HG03095 (cell line): ENCODE data around the gene TEF.

Source experiments
- ATAC-seq: cut with Tn5 transposase; IDR thresholded peaks from one replicate; pipeline ENCODE4 v1.9.1; 2021; ENCODE audit warnings: moderate library complexity; ENCODE audit not compliant: unreplicated experiment

TEF gene

DNA sequence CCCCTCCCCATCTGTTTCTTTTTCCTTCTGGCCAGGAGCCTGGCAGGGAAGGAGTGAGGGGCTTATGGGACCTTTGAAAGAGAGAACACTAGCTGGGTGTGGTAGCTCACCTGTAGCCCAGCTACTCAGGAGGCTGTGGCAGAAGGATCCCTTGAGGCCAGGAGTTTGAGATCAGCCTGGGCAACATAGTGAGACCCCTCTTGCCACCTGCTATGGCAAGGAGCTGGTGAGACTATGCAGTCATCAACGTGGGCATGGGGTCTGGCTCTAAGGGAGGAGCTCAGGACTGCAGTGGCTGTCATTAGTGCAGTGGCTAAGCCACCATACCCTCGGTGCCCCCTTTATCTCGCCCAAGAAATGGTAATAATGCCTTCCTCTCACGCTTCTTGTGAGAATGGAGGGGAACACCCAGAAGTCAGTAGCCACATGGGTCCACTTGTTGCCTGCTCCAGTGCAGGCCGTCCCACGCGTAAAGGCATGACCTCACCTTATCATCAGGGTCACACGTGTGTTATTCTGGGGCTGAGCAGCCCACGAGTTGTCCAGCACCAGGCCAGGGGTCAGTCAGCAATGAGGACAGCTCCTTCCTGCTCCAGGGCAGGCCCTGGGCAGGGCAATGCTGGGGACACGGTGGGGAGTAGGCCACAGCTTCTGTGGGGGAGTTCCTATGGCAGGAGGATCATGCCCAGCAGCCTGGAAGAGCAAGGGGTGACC, 27.7 kb upstream of the TEF start:
- no peak for ATAC-seq

DNA sequence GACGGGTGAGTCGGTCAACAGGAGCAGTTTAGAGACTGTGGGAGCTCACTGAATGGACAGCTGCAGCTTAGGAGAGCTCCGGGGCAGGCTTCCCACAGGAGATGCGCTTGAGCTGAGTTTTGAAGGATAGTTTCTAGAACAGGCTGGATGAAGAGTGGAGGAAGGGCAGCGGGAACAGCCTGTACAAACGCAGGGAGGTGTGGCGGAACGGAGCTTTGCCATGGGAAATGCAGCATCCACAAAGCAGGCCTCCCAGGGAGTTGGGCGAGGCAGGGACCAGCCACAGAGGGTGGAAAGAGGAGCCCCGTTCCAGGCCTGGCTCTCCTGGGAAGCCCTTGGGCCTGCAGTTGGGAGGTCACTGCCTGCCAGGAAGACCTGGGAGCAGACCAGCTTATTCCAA, 26.8 kb upstream of the TEF start:
- ATAC-seq: no peak

DNA sequence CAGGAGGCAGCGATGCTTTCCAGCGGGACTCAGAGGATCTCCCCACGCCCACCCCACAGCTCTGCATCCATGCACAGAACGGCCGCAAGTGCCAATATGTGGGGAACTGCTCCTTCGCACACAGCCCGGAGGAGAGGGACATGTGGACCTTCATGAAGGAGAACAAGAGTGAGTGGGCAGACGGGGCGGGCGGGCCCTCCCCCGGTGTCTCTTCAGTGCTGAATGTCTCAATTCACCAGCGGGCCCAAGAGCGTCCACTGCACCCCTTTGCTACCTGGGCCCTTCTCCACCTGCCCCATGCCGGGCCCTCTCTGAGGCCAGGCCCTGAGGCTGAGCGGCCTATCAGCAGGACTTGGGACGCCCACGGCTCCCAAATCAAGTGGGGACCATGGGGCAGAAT, 25.8 kb upstream of the TEF start:
- ATAC-seq: no peak

DNA sequence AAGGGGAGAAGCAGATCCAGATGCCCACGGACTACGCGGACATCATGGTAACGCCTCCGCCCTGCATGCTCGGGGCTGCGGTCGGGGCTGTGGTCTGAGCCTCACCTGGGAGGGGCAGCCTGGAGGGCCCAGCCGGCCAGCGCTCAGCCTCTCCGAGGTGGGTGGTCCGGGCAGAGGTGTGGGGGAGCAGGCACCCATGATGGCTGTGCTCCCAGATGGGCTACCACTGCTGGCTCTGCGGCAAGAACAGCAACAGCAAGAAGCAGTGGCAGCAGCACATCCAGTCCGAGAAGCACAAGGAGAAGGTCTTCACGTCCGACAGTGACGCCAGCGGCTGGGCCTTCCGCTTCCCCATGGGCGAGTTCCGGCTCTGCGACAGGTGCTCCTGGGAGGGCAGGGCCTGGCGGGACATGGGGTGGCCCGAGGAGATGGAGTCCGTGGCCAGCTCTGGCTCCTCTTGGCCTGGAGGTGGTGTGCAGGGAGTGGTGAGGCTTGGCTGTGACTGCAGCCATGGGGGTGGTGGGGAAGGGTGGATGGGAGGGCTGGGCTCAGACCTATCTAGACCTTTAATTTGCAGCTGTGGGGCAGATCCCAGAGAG, 25.2 kb upstream of the TEF start:
- no peak for ATAC-seq

DNA sequence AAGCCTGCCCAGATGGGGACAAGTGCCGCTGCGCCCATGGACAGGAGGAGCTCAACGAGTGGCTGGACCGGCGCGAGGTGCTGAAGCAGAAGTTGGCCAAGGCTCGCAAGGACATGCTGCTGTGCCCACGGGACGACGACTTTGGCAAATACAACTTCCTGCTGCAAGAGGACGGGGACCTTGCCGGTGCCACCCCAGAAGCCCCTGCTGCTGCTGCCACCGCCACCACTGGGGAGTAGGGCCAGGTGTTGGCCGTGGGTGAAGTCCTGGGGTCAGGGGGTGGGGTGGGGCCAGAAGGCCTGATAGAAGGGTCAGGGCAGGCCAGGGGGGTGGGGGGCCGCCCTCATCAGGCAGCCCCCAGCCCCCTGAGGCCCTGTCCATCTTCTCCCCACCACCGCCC, 24.6 kb upstream of the TEF start:
- ATAC-seq: no peak

DNA sequence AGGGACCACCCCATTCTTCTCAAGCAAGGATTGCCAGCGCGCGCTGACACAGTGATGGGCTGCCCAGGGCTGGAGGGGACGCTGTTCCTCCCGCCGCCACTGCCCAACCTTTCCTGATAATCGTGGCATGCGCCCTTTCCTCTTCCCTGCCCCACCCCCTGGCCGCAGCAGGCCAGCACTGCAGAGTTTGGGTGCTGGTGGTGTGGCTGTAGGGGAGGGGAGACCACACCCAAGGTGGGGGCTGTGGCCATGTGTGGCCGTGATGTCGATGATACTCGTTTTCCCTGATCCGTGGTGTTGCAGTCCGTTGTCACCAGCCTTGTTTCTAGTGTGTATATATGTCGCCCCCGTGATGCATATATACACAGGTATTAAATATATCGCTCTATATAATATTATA, 22.8 kb upstream of the TEF start:
- ATAC-seq: no peak

DNA sequence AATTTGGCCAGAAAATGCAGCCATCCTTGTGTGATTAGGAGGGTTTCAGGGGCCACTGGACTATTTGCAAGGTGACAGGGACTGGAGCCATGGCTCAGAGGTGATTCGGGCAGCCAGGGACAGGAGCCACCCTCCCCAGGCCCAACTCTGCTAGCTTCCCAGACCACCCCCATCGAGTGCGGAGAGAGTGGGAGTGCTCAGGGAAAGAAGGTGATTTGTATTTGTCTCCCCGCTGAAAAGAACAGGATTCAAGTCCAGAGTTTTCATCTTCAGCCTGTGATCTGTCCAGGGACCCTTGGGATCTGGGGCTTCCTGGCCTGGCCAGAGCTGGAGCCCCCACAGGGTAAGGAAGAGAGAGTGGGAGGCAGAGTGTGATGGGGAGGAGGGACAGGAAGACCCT, 22.4 kb upstream of the TEF start:
- ATAC-seq: no peak

DNA sequence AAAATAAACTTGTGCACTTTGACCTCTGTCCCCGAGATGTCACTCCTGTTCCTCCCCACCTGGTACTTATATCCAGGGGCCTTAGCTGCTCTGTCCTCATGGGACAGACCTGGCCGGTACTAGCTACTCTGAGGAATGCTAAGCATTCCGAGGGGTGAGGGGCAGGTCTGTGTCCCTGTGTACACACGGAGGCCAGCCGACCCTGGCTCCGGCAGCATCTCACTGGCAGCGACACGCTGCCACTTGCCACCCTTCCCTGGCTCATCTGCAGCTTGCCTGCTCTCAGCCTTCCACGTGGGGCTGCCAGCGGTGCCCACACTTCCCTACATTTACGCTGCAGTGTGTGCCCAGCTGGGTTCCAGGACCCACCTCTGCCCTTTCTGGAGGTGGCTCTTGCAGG, 21.6 kb upstream of the TEF start:
- ATAC-seq: no peak

DNA sequence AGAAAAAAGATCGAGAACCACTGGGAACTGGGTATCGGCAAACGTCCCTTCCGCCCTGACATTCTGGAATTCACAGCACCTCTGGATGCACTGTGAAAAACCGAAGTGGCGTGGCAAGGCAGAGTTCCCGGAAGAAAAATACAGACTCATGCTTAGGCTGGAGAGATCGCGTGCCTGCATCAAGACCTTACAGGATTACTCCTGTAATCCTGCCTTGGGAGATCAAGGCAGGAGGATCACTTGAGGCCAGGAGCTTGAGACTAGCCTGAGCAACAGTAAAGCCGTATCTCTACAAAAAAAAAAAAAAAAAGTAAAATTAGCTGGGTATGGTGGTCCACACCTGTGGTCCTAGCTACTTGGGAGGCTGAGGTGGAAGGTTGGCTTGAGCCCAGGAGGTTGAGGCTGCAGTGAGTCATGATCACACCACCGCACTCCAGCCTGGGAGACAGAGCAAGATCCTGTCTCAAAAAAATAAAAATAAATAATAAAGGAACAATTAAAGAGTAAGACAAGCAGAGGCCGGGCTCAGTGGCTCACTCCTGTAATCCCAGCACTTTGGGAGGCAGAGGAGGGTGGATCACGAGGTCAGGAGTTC, 19.9 kb upstream of the TEF start:
- no peak for ATAC-seq

DNA sequence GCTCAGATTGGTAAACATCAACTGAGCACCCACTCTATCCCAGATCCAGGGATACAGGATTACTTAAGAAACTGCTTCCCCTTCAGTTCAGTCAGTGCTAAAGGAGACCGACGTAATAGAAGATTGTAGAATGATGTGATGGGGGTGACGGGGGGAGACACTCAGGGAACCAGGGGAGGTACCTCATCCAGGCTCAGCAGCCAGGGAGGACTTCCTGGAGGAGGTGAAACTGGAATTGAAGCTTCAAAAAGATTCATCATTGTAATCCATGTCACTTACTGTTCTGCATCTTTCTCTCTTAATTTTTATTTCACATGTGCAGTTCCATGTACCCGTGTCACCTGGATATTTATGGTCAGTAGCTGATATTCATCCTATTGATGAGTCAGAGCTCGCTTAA, 19.1 kb upstream of the TEF start:
- ATAC-seq: no peak

DNA sequence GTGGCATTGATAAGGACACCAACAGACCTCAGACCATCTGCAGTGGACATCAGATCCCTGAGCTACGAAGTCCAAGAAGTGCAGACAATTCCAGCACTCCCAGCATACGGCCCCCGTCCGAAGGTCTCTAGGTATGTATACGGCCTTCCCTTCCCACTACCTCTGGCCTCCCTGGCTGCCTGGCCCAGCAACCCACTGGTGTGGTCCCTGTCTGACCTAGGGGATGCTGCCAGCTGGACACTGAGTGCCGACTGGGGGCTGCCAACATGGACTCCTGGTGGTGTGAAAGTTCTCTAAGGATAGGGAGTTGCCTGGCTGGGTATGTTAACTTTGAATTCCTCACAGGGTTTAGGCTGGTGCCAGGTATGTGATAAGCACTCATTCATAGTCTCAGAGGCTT, 17.5 kb upstream of the TEF start:
- ATAC-seq: no peak

DNA sequence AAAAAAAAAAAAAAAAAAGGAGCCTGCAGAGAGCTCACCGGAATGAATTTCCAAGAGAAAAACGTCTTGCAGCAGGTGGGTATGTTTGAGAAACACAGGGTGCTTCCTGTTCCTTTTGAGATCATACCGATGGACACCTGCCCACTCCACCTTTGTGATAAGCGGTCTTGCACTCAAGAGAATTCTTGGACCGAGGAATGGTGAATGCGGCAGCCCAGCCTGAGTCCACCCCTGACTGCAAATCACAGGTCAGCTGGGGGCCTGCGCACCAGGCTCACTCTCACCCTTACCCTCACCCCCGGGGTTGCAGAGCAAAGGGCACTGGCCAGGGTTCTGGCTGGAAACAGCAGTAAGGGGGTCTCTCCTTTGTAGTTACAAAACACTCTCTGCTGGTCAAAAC, 16.8 kb upstream of the TEF start:
- ATAC-seq: no peak

DNA sequence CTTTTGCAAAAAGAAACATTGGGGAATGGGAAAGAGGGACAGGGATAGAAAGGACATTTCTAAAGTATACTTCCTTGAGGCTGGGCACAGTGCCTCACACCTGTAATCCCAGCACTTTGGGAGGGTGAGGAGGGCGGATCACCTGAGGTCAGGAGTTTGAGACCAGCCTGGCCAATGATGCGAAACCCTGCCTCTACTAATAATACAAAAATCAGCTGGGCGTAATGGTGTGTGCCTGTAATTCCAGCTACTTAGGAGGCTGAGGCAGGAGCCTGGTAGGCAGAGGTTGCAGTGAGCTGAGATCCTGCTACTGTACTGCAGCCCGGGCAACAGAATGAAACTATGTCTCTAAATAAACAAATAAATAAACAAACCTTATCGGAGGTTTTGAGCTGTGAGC, 16.3 kb upstream of the TEF start:
- ATAC-seq: no peak

DNA sequence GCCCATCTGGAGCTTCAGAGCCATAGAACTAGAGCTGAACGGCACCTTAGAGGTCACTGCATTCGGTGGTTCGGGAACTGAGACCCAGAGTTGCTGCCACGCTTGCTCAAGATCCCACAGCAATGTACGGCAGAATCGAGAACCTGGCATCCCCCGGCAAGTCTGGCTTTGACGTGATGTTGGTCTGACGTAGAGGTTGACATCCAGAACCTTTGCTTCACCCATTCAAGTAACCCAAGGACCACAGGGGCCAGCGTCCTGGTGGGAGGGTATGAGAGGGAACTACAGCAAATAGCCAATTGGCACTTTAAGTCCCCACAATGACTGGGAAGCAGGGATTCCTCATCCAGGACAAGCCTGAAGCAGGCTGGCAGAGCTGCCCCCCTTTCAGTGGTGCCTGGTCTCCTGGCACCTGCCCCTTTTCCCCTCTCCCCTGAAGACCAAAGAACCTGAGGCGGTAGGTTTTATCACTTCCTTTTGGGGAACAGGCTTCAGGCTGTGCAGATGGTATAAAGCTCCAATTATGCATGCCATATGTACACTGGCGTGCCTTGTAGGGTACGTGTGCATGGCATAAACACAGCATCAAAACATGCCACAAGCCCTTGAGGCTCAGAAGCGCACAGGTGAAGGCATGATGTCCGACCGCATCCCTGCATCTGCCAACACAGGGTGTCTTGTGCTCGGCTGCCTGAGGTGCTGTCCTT, 15.3 kb upstream of the TEF start:
- no peak for ATAC-seq

DNA sequence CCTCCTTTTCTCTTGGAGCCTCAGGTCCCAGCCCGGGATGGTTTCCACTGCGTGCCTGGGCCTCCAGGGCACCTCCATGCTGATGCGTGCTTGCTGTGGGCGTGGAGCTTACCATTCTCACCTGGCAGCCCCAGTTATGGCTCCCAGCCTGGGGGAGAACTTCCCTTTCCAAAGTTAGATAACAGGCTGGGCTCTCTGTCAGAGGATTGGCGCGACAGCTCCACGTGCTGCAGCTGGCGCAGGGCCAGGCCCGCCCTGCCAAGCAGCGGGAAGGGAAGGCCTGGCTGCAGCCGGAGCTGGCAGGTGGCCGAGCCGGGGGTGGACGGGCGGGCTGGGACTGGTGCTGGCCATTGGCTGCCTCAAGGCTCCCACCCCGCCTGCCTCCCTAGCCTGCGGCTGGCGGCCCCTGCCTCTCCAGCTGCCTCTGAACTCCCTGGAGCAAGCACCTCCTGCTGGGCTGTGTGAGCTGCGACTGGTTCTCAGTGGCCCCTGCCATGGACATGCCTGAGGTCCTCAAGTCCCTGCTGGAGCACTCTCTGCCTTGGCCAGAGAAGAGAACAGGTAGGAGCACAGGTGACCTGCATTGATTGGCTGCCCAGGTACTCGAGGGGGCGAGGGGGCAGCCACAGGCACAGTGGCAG, 14.6 kb upstream of the TEF start:
- ATAC-seq: no peak

DNA sequence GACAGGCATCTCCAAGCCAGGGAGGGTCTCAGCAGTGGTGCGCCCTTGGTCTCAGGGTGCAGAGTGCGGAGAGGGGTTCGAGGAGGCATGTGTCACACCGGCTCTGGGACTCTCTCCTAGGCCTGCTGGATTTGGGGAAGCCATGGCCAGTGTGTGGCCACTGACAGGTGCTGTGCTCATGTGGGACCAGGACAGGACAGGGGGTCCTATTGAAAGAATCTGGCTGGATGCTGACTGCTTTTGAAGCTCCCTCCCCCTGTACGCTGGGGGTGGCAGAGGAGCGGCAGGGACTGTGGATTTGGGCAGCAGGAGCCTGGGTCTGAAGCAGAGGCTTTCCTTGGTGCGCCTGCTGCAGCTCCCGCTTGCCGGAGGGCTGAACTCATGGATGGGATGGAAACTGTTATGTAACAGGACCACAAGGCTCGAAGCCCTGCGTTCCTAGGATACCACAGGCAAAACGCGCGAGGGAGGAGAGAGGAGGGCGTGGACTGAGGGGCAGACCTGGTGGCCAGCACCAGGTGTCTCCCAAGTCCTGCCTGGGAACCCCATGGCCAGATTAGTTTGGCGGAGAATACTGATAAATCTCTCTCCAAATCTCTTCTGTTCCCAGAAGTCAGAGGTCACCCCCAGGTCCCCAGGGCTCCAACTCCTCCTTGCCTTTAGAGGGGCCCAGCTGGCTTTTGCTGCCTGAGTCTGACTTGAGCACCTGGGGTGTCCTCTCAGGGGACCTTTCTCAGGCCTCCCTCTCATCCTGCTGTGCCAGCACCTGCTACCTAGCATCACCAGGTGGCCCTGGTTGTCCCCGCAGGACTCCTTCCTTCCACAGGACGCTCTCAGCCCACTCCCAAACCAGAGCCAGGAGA, 13.8 kb upstream of the TEF start:
- no peak for ATAC-seq

DNA sequence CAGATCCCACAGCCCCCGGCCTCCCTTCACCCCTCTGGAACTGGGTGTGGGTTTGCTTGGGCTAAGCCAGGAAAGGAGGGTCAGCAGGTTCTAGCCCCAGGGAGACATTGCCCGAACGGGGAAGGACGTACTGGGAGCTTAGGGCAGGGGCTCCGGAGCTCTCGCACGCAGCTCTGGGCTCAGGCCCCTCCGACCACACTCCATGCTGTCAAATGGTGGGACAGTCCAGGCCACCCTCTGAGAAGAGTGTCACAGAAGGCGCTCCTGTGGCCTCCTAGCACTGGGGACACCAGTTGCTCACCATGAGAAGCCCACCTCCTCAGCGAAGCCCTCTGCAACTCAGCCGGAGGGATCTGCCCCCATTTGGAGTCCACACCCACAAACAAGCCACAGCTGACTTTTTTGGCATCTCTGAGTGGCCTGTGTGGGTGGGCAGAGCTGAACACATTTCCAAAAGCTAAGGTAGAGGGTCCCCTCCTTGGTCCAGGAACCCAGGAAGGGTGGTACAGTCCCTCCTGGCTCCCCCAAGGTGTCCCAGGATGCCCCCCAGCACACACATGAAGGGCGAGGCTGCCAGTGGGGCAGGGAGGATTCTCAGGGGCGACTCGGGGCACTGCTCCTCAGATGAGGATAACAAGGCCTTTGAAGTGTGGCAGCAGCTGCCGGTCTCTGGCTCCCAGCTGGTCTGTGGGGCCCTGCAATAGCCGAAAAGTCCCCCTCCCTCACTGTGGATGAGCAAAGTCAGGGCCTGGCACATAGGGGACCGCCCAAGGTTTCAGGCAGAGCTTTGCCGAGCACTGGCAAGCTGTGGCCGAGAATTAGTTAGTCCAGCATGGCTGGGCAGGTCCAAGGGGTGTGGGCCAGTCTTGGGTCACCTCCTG, 13.0 kb upstream of the TEF start:
- ATAC-seq: no peak

DNA sequence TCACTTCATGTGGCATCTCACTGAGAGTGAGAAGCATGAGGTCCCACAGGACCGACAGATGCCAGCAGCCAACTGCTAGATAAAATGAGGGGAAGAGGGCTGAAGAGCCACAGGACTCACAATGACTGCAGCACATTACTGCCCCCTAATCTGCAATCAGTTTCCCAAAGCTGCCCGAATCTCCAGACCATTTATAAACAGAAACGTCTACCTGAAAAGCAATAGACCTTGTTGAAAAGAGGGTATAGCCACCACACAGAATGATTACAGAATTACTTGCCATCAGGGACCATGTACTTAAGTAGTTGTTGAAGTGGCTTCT, 12.4 kb upstream of the TEF start:
- no peak for ATAC-seq

DNA sequence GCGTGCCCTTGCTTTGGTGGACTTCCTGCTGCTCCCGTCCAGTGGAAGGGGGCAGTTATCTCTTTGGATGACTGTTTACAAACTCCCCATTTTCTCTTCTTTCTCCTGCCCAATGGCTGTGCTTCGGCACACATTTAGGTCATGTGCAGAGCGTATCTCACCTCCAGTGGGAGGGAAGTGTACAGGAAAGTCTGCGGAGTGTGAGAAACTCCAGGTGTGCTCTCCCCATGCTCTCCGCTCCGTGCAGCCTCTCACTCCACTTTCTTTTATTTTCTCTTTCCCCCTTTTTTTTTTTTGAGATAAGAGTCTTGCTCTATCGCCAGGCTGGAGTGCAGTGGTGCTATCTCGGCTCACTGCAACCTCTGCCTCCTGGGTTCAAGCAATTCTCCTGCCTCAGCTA, 11.9 kb upstream of the TEF start:
- ATAC-seq: no peak

DNA sequence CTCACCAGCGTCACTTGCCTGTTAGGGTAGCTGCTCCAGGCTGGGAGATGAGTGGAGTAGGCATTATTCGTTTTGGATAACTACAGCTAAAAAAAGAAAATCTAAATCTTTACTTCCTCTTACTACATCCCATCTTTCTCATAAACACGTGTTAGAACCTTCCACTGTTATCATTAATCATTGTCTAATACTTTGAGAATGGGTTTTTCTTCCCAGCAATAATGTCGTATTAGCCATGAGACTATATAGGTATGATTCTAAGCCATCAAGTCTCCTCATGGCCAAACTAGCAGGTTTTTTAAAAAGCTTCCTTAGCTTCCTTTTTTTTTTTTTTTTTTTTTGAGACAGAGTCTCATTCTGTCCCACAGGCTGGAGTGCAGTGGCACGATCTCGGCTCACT, 3.9 kb upstream of the TEF start:
- no peak for ATAC-seq
